Fibroblast of lung (primary cell): ENCODE measurements around the gene ZBTB32. TPM values are rescaled to one million over a fixed set of nuclear protein-coding genes. Genes with fewer than 3 reads are reported as not detected.
A peak's percentile ranks its signal among the peaks of the same experiment; 100 is the strongest.

Experiments
- DNase-seq, 2 donors: peaks; one replicate each; pipeline versions ENCODE4 v3.0.0 to v3.0.0-alpha.2; 2010; ENCODE audit warnings: low read depth in 2 of 2
- H2AFZ ChIP-seq: 2 replicates; pipeline ENCODE4 v1.5.1; 2012; ENCODE audit warnings: low read length, control low read depth, inconsistent platforms
- H3K27ac ChIP-seq: 2 replicates; pipeline ENCODE4 v1.5.1; 2011; ENCODE audit warnings: low read length, control low read depth; ENCODE audit not compliant: insufficient read depth
- H3K27me3 ChIP-seq: 2 replicates; pipeline ENCODE4 v1.5.1; 2011; ENCODE audit warnings: mild to moderate bottlenecking, low read length; ENCODE audit not compliant: control insufficient read depth, insufficient read depth
- H3K36me3 ChIP-seq: 2 replicates; pipeline ENCODE4 v1.5.1; 2011; ENCODE audit warnings: low read length; ENCODE audit not compliant: control insufficient read depth, insufficient read depth
- H3K4me1 ChIP-seq: 2 replicates; pipeline ENCODE4 v1.5.1; 2011; ENCODE audit warnings: low read length; ENCODE audit not compliant: control insufficient read depth, insufficient read depth; ENCODE audit errors: extremely low read depth
- H3K4me2 ChIP-seq: 2 replicates; pipeline ENCODE4 v1.5.1; 2011; ENCODE audit warnings: low read length, control low read depth; ENCODE audit not compliant: insufficient read depth; ENCODE audit errors: extremely low read depth
- H3K4me3 ChIP-seq, 4 experiments: fragments of 200-600 bp in 1 of 4; sonication (generic) in 1 of 4; replicated peaks in 1 of 4; 2 replicates each; pipeline ENCODE4 v1.5.1; 2011 to 2016; ENCODE audit warnings: low read length in 4 of 4, low read depth in 3 of 4, mild to moderate bottlenecking in 3 of 4, control low read depth in 2 of 4, inconsistent platforms in 1 of 4, mixed read lengths in 1 of 4; ENCODE audit not compliant: insufficient read depth in 1 of 4; ENCODE audit errors: control extremely low read depth in 1 of 4
- H3K79me2 ChIP-seq: 2 replicates; pipeline ENCODE4 v1.5.1; 2012; ENCODE audit warnings: mild to moderate bottlenecking, low read length, inconsistent platforms; ENCODE audit not compliant: control insufficient read depth, insufficient read depth
- H3K9ac ChIP-seq: 2 replicates; pipeline ENCODE4 v1.5.1; 2011; ENCODE audit warnings: mild to moderate bottlenecking, low read length, control low read depth; ENCODE audit not compliant: insufficient read depth
- H3K9me3 ChIP-seq: 2 replicates; pipeline ENCODE4 v1.5.1; 2012; ENCODE audit warnings: low read depth, low read length; ENCODE audit not compliant: control insufficient read depth, insufficient read depth
- H4K20me1 ChIP-seq: 2 replicates; pipeline ENCODE4 v1.5.1; 2011; ENCODE audit warnings: low read length; ENCODE audit not compliant: control insufficient read depth, insufficient read depth; ENCODE audit errors: extremely low read depth
- EZH2 ChIP-seq: IDR thresholded peaks from 2 replicates; pipeline ENCODE4 v1.5.1; 2012; ENCODE audit warnings: low read length, control low read depth, mild to moderate bottlenecking; ENCODE audit errors: missing control alignments
- polyA plus RNA-seq, 2 donors: library from polyadenylated mRNA; depleted of rRNA in 1 of 2; stranded (reverse) in 1 of 2; unstranded in 1 of 2; fragments of >200 nt; gene quantifications; 2 replicates each; pipeline ENCODE4 v1.2.1, GENCODE V29; 2011 to 2012; ENCODE audit warnings: missing spikeins in 1 of 2
- total RNA-seq: library from RNA; depleted of rRNA; stranded (reverse); fragments of >200 nt; gene quantifications from 2 replicates; pipeline ENCODE4 v1.2.1, GENCODE V29; 2014
- TF ChIP-seq, protein P1 (sequence below), 2 donors: IDR thresholded peaks in 1 of 2; conservative IDR thresholded peaks in 1 of 2; 1 replicate in 1 of 2; 2 replicates in 1 of 2; pipeline ENCODE4 v1.5.1; 2011 to 2012; ENCODE audit warnings: low read length in 2 of 2, control low read depth in 1 of 2, inconsistent platforms in 1 of 2, low read depth in 1 of 2, mild to moderate bottlenecking in 1 of 2

Gene ZBTB32
- total and polyA plus RNA-seq, 2 donors (not counting 1 experiment from before 2014, with no cell fraction given) = not detected

DNA sequence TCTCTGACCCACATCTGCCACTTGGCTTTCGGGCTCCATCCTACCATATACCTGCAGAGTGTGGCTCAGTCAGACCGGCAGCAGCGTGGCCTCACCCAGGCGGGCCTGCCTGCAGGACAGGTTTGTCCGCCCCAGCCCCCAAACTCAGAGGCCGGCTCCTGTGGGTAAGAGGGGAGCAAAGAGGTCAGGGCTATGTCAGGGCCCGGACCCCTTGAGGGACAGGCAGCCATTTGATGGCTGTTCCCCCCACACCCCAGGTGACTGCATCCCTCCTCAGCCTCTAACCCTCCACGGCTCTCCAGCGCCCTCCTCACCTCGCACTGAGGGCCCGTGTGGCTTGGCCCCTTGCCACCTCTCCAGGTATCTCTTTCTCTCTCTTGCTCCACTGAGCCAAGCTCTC, 12.3 kb upstream of the ZBTB32 start:
- Histone ChIP-seq H3K27ac (no peak overlapping the region), H3K4me2 (no peak overlapping the region), H3K9me3 (no peaks in the 10 kb centered on the region), H3K4me1 (no peaks in the 10 kb centered on the region), H3K9ac (no peak overlapping the region), H3K27me3 (no peaks in the 10 kb centered on the region), H3K36me3 (no peaks in the 10 kb centered on the region), H3K79me2 (no peaks in the 10 kb centered on the region), H2AFZ (no peak overlapping the region), H3K4me3 (no peak overlapping the region), H4K20me1 (no peaks in the 10 kb centered on the region)
- no peak for DNase-seq
- no peak for TF ChIP-seq EZH2
- TF ChIP-seq, protein P1, sequence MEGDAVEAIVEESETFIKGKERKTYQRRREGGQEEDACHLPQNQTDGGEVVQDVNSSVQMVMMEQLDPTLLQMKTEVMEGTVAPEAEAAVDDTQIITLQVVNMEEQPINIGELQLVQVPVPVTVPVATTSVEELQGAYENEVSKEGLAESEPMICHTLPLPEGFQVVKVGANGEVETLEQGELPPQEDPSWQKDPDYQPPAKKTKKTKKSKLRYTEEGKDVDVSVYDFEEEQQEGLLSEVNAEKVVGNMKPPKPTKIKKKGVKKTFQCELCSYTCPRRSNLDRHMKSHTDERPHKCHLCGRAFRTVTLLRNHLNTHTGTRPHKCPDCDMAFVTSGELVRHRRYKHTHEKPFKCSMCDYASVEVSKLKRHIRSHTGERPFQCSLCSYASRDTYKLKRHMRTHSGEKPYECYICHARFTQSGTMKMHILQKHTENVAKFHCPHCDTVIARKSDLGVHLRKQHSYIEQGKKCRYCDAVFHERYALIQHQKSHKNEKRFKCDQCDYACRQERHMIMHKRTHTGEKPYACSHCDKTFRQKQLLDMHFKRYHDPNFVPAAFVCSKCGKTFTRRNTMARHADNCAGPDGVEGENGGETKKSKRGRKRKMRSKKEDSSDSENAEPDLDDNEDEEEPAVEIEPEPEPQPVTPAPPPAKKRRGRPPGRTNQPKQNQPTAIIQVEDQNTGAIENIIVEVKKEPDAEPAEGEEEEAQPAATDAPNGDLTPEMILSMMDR (conservative IDR thresholded peaks at IDR 0.05 in 1 of 2, IDR thresholded peaks at IDR 0.05 in 1 of 2; ENCODE audit: low read depth in 1 of 2, low read length in 2 of 2) = no peak

DNA sequence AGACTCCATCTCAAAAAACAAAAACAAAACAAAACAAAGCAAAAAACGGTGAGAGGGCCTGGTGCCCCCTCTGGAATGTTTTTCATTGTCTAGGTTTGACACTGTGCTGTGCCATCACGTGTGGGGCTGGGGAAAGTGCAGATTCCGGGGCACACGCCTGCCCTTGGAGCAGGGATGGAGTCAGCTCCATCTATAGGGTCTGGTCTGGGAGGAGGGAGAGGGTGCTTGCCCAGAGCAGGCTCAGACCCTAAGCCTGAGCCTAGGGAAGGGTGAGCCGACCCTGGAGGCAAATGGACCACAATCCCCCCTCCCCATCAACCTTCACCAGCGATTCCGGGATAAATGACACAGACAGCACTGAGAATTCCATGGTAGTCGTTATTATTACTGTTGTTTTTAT, 10.9 kb upstream of the ZBTB32 start:
- no peak overlapping the region for H3K9ac ChIP-seq
- no peaks in the 10 kb centered on the region for H3K4me1 ChIP-seq
- no peak for TF ChIP-seq EZH2
- TF ChIP-seq, protein P1 (conservative IDR thresholded peaks at IDR 0.05 in 1 of 2, IDR thresholded peaks at IDR 0.05 in 1 of 2; ENCODE audit: low read depth in 1 of 2, low read length in 2 of 2) = no peak
- H3K36me3 ChIP-seq = no peaks in the 10 kb centered on the region
- H4K20me1 ChIP-seq = no peaks in the 10 kb centered on the region
- no peaks in the 10 kb centered on the region for H3K79me2 ChIP-seq
- no peaks in the 10 kb centered on the region for H3K9me3 ChIP-seq
- DNase-seq = no peak
- no peak overlapping the region for H3K4me3 ChIP-seq
- H3K4me2 ChIP-seq = no peak overlapping the region
- H3K27ac ChIP-seq = no peak overlapping the region
- H3K27me3 ChIP-seq = no peaks in the 10 kb centered on the region
- no peak overlapping the region for H2AFZ ChIP-seq

DNA sequence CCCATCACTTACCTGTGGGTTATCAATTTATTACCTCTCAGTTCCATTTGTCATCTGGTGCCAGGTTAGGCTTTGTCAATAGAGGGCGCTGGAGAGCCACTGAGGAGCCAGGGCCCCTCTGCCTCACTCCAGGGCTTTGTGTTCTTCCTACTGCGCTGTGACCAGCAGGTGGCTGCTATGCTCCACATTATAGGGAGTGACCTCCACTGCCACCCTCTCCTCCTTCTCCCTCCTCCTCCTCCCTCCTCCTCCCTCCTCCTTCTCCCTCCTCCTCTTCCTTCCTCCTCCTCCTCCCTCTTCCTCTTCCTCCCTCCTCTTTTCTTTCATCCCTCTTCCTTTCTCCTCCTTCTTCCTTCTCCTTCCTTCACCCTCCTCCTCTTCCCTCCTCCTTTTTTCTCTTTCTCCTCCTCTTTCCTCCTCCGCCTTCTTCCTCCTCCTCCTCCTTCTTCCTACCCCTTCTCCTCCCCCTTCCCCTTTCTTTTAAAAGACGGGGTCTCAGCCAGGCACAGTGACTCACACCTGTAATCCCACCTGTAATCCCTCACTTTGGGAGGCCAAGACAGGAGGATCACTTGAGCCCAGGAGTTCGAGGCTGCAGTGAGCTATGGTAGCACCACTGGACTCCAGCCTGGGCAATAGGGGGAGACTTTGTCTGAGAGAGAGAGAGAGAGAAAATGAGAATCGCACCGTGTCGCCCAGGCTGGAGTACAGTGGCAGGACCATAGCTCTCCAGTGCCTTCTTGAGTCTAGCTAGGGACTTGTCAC, 10.3 kb upstream of the ZBTB32 start:
- H2AFZ ChIP-seq = no peak overlapping the region
- DNase-seq = peak; percentile 69 to 84
- H3K4me2 ChIP-seq = no peak overlapping the region

More for the DNA sequence above, 10.3 kb upstream of the ZBTB32 start:
- Histone ChIP-seq H4K20me1 (no peaks in the 10 kb centered on the region), H3K79me2 (no peaks in the 10 kb centered on the region), H3K27ac (no peak overlapping the region), H3K9me3 (no peaks in the 10 kb centered on the region), H3K4me3 (no peak overlapping the region), H3K9ac (no peak overlapping the region), H3K36me3 (no peaks in the 10 kb centered on the region), H3K4me1 (no peaks in the 10 kb centered on the region), H3K27me3 (no peaks in the 10 kb centered on the region)
- TF ChIP-seq EZH2 = no peak
- TF ChIP-seq, protein P1 (conservative IDR thresholded peaks at IDR 0.05 in 1 of 2, IDR thresholded peaks at IDR 0.05 in 1 of 2; ENCODE audit: low read depth in 1 of 2, low read length in 2 of 2) = peak; percentile 96 to 99
